Fibroblast of peridontal ligament (primary cell): Measurements from ENCODE around the gene DHPS.
A peak's percentile ranks its signal among the peaks of the same experiment; 100 is the strongest.
"Not testable (repeated sequence)": the region's sequence is repeated elsewhere in the genome, so short reads cannot be mapped to it uniquely, and the experiment has no call there.

ENCODE experiments used
- DNase-seq: peaks from one replicate; pipeline ENCODE4 v3.0.0-alpha.2; 2010; ENCODE audit errors: extremely low read depth

The DHPS gene

DNA sequence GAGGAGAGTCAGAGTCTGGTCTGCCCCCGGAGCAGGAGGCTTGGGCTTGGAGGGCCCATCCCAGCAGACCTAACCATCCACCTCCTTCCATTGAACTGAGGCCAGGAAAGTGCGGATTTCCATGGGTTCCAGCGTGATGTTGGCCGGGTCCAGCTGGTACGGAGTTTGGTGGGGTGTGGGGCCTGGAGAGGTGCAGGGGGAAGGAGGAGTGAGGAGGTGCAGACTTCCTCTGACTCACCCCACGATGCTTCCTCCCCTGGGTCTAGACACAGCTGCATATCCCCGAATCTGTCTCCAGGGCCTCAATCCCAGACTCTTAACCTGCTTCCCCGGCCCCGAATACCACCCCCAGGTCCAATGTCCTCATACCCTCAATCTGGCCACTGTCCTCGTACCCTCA, 35.1 kb downstream of the DHPS start:
- no peak for DNase-seq

- not testable (repeated sequence) for DNase-seq
These were observed 38.0 kb downstream of the DHPS start for GRCh38 chr19:12643716-12644115.

DNA sequence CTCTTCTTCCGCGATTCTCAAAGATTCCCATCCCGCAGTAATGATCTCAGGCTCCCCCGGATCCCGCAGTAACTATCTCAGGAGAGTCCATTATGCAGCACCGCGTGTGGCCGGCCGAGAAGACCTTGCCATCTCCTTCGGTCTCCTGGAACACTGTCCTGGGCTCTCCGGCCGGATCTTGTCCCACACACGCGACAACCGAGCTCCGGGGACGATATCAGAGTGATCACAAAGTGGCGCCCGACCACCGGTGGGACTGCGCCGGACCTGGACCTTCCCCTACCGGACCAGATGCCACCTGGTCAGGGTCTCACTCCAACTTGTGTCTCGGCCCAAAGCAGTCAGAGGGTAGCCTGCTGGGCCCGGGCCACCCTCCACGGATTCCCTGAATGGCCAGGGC, 39.2 kb downstream of the DHPS start:
- no peak for DNase-seq

DNA sequence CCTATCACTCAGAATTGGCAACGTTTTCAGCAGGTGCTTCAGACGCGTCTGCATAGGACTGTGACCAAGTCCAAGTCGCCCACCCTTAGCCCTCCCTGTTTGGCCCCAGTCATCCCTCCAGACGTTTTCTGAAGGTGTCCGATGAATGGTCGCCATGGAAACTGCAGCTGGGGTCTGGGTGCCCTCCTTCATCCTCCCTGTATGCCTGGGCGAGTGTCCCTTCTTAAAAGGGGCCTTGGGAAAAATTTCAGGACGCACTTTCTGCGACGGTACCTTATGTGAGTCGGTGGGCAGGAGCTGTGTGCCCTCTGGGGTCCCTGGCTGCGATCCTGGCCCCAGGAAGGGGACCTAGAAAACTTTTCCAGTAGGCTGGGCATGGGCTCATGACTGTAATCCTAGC, 40.2 kb downstream of the DHPS start:
- no peak for DNase-seq

DNA sequence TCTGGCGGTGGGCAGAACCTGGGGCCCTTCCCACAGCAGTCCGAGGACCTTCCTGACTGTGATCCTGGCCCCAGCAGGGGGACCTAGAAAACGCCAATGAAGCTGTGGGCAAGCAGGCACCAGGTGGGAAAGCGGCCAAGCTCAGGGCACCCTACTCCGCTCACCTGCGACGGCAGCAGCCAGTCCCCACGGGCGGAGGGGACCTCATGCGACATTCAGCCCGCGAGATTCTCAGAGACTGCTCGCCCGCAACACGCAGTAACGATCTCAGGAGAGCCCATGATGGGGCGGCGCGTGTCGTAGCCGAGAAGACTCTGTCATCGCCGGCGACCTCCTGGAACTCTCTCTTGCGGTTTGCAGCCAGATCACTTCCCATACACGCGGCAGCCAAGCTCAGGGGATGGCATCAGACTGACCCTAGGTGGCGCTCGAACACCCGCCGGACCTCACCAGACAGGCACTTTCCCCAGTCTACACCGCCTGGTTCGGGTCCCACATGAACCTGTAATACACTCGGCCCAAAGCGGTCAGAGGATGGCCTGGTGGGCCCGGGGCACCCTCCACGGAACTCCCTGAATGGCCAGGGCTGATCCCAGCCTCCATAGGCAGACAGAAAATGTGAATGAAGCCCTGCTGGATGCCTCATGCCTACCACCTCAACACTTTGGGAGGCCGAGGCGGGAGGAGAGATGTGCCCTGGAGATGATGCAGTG, 41.6 kb downstream of the DHPS start:
- peak; percentile 66 for DNase-seq

DNA sequence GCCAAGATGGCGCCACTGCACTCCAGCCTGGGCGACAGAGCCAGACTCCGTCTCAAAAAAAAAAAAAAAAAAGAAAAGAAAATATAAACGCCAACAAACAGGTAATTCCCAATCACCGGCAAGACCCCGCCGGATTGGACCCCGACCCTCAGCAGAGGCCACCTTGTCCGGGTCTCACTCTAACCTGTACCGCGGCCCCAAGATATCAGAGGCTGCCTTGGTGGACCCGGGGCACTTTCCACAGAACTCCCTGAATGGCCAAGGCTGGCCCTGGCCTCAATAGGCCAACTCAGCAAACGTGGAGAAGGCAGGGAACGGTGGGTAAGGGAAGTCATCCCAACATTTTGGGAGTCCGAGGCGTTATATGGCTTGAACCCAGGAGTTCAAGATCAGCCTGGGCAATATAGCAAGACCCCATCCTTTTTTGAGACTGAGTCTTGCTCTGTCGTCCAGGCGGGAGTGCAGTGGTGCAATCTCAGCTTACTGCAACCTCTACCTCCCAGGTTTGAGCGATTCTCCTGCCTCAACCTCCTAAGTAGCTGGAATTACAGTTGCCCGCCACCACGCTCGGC, 43.0 kb downstream of the DHPS start:
- DNase-seq = no peak

DNA sequence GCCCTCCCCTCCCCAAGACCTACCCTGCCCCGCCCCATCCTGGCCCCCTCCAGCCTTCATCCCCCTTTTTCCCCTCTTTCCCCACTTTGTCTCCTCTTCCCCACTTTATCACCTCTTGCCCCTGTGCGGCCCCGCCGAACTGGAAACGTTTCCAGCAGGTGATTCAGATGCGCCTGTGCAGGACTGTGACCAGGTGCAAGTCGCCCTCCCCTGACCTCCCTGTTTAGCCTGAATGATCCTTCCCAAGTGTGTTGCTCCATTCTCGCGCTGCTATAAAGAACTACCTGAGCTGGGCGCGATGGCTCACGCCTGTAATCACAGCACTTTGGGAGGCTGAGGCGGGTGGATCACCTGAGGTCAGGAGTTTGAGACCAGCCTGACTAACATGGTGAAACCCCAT, 45.0 kb downstream of the DHPS start:
- no peak for DNase-seq

DNA sequence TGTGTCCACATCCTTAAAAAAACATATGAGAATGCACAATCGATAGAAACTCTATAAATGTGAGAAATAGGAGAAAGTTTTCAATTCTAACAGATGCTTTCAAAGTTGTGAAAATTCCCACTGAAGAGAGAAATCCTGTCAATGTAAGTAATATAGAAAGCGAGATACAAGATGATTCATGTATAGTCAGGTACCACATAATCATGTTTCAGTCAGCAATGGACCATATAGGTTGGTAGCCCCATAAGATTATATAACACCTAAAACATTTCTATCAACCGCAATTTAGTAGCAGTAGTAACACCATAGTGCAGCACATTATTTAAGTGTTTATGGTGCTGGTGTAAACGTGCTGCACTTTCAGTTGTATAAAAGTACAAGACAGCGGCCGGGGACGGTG, 52.5 kb downstream of the DHPS start:
- no peak for DNase-seq

DNA sequence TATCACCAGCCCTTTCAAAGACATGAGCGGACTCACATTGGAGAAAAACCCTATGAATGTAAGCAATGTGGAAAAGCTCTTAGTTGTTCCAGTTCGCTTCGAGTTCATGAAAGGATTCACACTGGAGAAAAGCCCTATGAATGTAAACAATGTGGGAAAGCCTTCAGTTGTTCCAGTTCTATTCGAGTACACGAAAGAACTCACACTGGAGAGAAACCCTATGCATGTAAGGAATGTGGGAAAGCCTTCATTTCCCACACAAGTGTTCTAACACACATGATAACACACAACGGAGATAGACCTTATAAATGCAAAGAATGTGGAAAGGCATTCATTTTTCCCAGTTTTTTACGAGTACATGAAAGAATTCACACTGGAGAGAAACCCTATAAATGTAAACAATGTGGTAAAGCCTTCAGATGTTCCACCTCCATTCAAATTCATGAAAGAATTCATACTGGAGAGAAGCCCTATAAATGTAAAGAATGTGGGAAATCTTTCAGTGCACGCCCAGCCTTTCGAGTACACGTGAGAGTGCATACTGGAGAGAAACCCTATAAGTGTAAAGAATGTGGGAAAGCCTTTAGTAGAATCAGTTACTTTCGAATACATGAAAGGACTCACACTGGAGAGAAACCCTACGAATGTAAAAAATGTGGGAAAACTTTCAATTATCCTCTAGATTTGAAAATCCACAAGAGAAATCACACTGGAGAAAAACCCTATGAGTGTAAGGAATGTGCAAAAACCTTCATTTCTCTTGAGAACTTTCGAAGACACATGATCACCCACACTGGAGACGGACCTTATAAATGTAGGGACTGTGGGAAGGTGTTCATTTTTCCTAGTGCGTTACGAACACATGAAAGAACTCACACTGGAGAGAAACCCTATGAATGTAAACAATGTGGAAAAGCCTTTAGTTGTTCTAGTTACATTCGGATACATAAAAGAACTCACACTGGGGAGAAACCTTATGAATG, 53.3 kb downstream of the DHPS start:
- no peak for DNase-seq

- no peak for DNase-seq
These were observed 54.7 kb downstream of the DHPS start for GRCh38 chr19:12626958-12627357.
